Skeletal muscle satellite cell (primary cell): ENCODE data around the gene CCBE1.
A peak's percentile ranks its signal among the peaks of the same experiment; 100 is the strongest.

Experiments used
- H3K27me3 ChIP-seq: 2 replicates; pipeline ENCODE4 v1.7.0; 2013; ENCODE audit warnings: low read length; ENCODE audit not compliant: control insufficient read depth, insufficient read depth
- H3K36me3 ChIP-seq: 2 replicates; pipeline ENCODE4 v1.7.0; 2013; ENCODE audit warnings: mild to moderate bottlenecking, control low read depth, low read length; ENCODE audit not compliant: insufficient read depth
- H3K4me1 ChIP-seq: 2 replicates; pipeline ENCODE4 v1.7.0; 2013; ENCODE audit warnings: low read length; ENCODE audit not compliant: control insufficient read depth, insufficient read depth
- H3K4me2 ChIP-seq: 2 replicates; pipeline ENCODE4 v1.7.0; 2013; ENCODE audit warnings: mild to moderate bottlenecking, low read length
- H3K4me3 ChIP-seq: 2 replicates; pipeline ENCODE4 v1.7.0; 2013; ENCODE audit warnings: low read length
- H3K9ac ChIP-seq: 2 replicates; pipeline ENCODE4 v1.7.0; 2013; ENCODE audit warnings: mild to moderate bottlenecking, low read depth, low read length, moderate library complexity
- H3K9me3 ChIP-seq: replicated peaks from 2 replicates; pipeline ENCODE4 v1.7.0; 2013; ENCODE audit warnings: mild to moderate bottlenecking, control low read depth, low read length

The CCBE1 gene

DNA sequence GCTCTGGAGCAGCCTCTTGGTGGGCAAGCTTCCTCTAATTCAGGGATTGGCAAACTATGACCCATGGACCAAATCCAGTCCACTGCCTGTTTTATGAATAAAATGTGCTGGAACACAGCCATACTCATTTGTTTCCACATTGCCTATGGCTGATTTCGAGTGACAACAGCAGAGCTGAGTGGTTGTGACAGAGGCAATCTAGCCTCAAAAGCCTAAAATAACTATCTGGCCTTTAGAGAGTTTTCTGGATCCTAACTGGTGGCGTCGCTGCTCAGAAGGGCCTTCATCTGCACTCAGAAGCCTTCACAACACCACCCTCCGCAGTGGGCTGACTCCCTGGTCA, 147.1 kb downstream of the CCBE1 start:
- H3K4me1 ChIP-seq, result peaks cover 33% of the 10 kb centered on the region
- H3K36me3 ChIP-seq, result no peaks in the 10 kb centered on the region
- H3K9me3 ChIP-seq, result no peaks in the 10 kb centered on the region
- H3K4me2 ChIP-seq, result no peak overlapping the region
- no peaks in the 10 kb centered on the region for H3K27me3 ChIP-seq
- H3K4me3 ChIP-seq, result no peak overlapping the region
- no peak overlapping the region for H3K9ac ChIP-seq

DNA sequence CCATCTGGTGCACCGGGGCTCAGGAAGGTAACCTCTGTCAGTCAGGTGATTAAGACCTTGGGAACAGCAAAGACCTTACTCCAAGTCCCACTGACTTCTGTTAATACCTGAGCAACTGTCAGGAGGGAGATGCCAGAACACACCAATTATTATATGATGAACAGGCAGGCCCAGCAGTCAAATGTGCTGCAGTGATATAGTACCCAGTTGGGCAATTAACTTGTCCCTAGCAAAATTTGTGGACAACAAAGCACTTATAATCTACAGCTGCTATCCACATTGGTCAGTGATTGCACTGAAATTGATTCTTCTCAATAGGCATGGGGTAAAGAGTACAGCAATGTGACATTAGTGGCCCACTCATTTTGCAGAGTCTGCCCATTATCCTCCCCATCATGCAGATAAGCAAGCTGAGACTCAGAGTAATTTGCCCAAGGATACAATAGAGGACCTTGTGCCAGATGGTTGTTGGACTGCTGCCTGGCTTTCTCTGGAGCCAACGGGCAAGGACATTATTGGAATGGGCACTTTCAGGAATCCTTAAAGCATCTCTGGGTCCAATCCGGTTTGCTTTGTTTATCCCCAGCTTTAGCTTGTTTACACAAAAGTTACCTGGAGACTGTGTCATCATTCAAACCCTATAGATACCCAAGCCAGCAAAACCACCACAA, 147.6 kb downstream of the CCBE1 start:
- Histone ChIP-seq H3K9ac (no peak overlapping the region), H3K9me3 (no peaks in the 10 kb centered on the region), H3K4me2 (no peak overlapping the region), H3K4me3 (no peak overlapping the region), H3K4me1 (peaks cover 33% of the 10 kb centered on the region), H3K27me3 (no peaks in the 10 kb centered on the region), H3K36me3 (no peaks in the 10 kb centered on the region)

DNA sequence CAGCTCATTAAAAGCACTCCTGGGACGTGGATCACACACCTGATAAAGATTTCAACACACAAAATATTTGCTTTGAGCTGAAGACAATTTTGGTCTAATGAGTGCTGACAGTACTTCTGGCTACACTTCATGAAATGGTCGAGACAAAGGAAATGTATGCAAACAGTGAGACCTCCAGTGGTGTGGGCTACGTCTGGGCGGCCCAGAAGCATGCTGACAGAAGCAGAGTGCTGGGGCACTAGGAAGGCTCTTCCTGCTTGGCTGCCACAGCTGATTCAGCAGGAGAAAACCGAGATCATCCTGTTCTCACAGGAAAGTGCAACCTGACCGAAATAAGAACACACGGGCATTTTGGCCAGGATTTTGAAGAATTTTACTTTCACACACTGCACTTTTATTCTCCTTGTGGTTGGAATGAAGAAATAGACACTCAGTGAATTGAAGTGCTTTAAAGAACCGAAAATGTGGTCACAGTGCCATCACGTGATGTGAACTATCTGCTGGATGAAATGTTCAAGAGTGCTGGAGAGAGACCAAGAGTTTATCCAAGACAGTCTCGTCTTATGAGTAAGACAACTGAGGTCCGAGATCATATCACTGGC, 149.5 kb downstream of the CCBE1 start:
- H3K36me3 ChIP-seq, result no peaks in the 10 kb centered on the region
- no peaks in the 10 kb centered on the region for H3K9me3 ChIP-seq
- H3K4me1 ChIP-seq, result peaks cover 33% of the 10 kb centered on the region
- peak overlapping the region; percentile 75 for H3K4me2 ChIP-seq
- H3K27me3 ChIP-seq, result no peaks in the 10 kb centered on the region
- peak overlapping the region; percentile 12 for H3K9ac ChIP-seq
- peak overlapping the region; percentile 40 for H3K4me3 ChIP-seq

DNA sequence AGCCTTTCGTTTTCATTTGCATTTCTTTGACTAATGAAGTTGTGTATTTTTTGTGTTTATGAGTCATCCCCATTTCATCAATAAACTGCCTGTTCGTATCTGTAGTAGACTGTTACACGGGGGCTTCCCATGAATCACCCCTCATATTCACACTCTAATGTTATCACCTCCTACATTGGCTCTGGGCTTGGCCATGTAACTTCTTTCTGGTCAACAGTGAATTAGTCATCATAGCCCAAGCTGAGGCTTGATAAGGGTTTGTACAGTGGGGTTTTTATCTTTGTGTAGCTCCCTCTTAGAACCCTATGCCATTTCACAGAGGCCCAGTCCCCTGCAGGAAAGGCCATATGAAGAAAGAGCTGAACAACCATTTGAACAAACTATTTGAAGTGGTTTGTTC, 151.0 kb downstream of the CCBE1 start:
- Histone ChIP-seq H3K9ac (no peak overlapping the region), H3K27me3 (no peaks in the 10 kb centered on the region), H3K9me3 (no peaks in the 10 kb centered on the region), H3K4me2 (no peak overlapping the region), H3K36me3 (no peaks in the 10 kb centered on the region), H3K4me1 (peaks cover 33% of the 10 kb centered on the region), H3K4me3 (no peak overlapping the region)

DNA sequence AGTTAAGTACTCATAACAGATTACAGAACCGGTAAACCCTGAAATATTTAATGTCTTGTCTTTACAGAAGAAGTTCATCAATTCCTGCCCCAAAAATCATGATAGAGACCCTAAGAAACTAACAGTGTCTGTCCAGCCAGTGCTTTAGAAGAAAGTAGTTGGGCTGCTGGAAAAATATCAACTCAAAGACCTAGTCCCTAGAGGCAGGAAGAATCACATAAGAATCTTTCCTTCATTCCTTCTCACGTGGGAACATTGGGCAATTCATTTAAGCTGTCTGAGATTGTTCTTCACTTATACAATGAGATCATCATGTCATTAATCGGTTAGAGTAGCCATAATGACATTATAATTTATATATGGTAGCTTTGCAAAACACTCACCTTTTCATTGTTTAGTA, 156.4 kb downstream of the CCBE1 start:
- Histone ChIP-seq H3K4me2 (no peak overlapping the region), H3K27me3 (no peaks in the 10 kb centered on the region), H3K9me3 (no peaks in the 10 kb centered on the region), H3K9ac (no peak overlapping the region), H3K36me3 (no peaks in the 10 kb centered on the region), H3K4me3 (no peak overlapping the region), H3K4me1 (peaks cover 14% of the 10 kb centered on the region)

DNA sequence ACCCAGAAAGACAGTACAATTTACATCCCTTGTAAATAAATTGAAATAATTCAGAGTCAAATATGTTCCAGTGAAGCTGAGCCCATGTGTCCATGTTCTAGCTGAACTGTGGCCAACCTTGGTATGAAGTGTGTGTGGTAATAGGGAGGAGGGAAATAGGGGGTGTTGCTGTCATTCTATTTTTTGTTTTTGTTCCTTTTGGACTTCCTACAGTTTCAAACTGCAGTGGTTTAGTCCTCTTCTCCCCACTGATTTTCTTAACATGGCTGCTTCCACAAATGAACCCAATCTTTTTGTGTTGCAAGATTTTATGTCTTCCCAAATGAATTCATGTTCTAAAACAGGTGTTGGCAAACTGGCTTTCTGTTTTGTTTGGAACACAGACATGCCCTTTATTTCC, 156.9 kb downstream of the CCBE1 start:
- Histone ChIP-seq H3K4me1 (peaks cover 16% of the 10 kb centered on the region), H3K9ac (no peak overlapping the region), H3K36me3 (no peaks in the 10 kb centered on the region), H3K9me3 (no peaks in the 10 kb centered on the region), H3K27me3 (no peaks in the 10 kb centered on the region), H3K4me3 (no peak overlapping the region), H3K4me2 (no peak overlapping the region)

DNA sequence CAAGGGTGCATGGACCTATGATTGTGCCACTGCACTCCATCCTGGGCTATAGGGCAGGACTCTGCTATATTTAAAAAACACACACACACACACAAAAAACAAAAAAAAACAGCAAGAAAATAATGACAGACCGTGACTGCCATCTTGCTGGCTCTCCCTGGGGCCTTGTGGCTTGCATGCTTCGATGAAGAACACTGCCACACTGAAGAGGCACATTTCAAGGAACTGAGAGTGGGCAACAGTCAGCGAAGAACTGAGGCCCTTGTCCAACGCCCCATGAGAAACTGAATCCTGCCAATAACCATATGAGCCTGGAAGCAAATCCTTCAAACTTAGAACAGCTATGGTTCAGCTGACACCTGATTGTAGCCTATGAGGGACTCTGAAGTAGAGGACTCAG, 158.1 kb downstream of the CCBE1 start:
- Histone ChIP-seq H3K4me3 (no peak overlapping the region), H3K4me1 (peaks cover 20% of the 10 kb centered on the region), H3K9ac (no peak overlapping the region), H3K36me3 (no peaks in the 10 kb centered on the region), H3K4me2 (no peak overlapping the region), H3K9me3 (no peaks in the 10 kb centered on the region), H3K27me3 (no peaks in the 10 kb centered on the region)

DNA sequence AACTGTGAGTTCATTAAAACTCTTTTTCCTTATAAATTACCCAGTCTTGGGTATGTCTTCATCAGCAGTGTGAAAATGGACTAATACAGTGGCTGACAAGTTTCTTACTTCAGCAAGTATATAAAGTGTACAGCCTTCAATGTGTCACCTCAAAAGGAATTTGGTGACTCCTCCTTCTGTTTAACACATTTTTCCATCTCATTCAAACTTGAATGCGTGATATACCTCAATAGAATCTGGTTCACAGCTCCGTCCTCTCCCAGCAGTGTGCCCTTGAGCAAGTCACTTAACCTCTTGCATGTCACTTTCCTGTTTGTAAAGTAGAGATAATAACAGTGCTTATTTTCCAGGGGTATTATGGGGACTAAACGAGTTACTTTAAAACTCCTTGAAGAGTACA, 159.6 kb downstream of the CCBE1 start:
- Histone ChIP-seq H3K9ac (no peak overlapping the region), H3K4me1 (peaks cover 20% of the 10 kb centered on the region), H3K36me3 (no peaks in the 10 kb centered on the region)

DNA sequence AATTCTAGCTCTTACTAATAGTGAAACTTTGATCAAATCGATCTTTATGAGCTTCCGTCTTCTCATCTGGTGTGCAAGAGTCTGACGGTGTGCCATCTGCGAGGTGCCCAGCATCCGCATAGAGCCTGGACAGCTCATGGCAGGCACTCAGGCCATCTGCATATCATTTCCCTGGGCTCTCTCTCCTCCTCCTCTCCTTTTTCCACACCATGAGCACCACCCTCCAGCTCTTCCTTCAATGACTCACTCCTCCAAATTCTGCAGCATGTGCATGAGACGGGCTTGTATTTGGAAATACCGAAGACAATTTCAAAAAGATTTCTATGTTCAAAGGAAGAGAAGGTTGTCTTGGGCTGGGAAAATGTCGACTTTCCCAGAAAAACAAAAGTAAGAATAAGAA, 161.1 kb downstream of the CCBE1 start:
- Histone ChIP-seq H3K36me3 (no peaks in the 10 kb centered on the region), H3K4me1 (peaks cover 20% of the 10 kb centered on the region), H3K4me3 (no peak overlapping the region), H3K27me3 (no peaks in the 10 kb centered on the region), H3K9ac (no peak overlapping the region), H3K9me3 (no peaks in the 10 kb centered on the region), H3K4me2 (no peak overlapping the region)

More for the DNA sequence above, 159.6 kb downstream of the CCBE1 start:
- Histone ChIP-seq H3K4me2 (no peak overlapping the region), H3K4me3 (no peak overlapping the region), H3K9me3 (no peaks in the 10 kb centered on the region), H3K27me3 (no peaks in the 10 kb centered on the region)

DNA sequence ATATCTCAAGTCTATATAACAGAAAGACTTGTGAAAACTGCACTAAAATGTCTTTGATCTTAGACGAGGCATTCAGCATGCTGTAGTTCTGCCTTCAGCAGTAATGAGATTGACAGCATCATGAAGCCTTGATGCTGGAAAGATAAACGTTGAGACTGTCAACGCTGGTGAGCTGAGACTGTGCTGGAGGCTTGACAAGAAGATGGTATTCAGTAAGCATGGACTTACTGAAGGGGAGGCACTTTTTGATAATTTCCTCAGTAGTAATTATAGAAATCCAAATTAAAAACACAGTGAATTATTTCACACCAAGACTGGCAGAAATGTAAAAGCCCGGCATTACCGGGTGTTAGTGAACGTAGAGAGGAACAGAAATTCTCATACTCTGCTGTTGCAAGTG, 162.2 kb downstream of the CCBE1 start:
- H3K36me3 ChIP-seq, result no peaks in the 10 kb centered on the region
- H3K9me3 ChIP-seq, result no peaks in the 10 kb centered on the region
- no peak overlapping the region for H3K4me2 ChIP-seq
- no peaks in the 10 kb centered on the region for H3K27me3 ChIP-seq
- H3K4me3 ChIP-seq, result no peak overlapping the region
- H3K9ac ChIP-seq, result no peak overlapping the region
- peaks cover 12% of the 10 kb centered on the region for H3K4me1 ChIP-seq

DNA sequence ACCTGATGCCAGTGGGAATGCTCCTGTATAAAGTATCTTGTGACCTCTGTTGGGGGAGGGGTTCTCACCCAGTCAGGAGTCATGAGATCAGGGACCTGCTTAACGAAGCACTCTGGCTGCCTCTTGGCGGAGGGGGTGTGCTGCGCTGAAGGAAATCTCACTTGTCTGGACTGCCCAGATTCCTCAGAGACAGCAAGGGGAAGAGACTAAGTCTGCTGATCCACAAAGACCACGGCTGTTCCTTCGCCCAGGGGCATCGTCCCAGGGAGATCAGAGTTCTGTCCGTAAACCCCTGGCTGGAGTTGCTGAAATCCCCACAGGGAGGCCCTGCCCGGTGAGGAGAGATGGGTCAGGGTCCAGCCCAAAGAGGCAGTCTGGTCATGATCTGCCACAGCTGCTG, 168.4 kb downstream of the CCBE1 start:
- Histone ChIP-seq H3K36me3 (no peaks in the 10 kb centered on the region), H3K27me3 (no peaks in the 10 kb centered on the region), H3K4me1 (no peaks in the 10 kb centered on the region), H3K9me3 (no peaks in the 10 kb centered on the region), H3K9ac (no peak overlapping the region), H3K4me2 (no peak overlapping the region), H3K4me3 (no peak overlapping the region)
